ENCODE measurements around the gene SFXN3. TPM values are rescaled to one million over a fixed set of nuclear protein-coding genes. Genes with fewer than 3 reads are reported as not detected.

Gene SFXN3
- polyA plus RNA-seq, 1 donor from 2014 or later, result 7.4 TPM

- Mint-ChIP-seq H3K36me3 (no peaks in the 10 kb centered on the region), H3K9me3 (no peaks in the 10 kb centered on the region), H3K27me3 (no peaks in the 10 kb centered on the region), H3K4me3 (no peak overlapping the region), H3K27ac (no peak overlapping the region), H3K4me1 (no peaks in the 10 kb centered on the region)
Observed at GRCh38 chr10:101006593-101007098, 24.4 kb upstream of the SFXN3 start.

- Mint-ChIP-seq H3K9me3 (no peaks in the 10 kb centered on the region), H3K4me1 (no peaks in the 10 kb centered on the region), H3K36me3 (no peaks in the 10 kb centered on the region), H3K4me3 (no peak overlapping the region), H3K27me3 (no peaks in the 10 kb centered on the region), H3K27ac (no peak overlapping the region)
Observed at GRCh38 chr10:101007099-101007711, 23.8 kb upstream of the SFXN3 start.

- Mint-ChIP-seq H3K36me3 (no peaks in the 10 kb centered on the region), H3K4me1 (peaks cover 0 to 5% (median 3%) of the 10 kb centered on the region in 3 donors), H3K27ac (no peak overlapping the region), H3K27me3 (peaks cover under 1% of the 10 kb centered on the region), H3K4me3 (no peak overlapping the region), H3K9me3 (no peaks in the 10 kb centered on the region)
Observed at GRCh38 chr10:101007915-101008822, 22.9 kb upstream of the SFXN3 start.

GRCh38 chr10:101008823-101009423 lies 22.1 kb upstream of the SFXN3 start:
- no peak overlapping the region for H3K4me3 Mint-ChIP-seq
- peaks cover 0 to 7% (median 4%) of the 10 kb centered on the region in 3 donors for H3K4me1 Mint-ChIP-seq
- peaks cover 3% of the 10 kb centered on the region for H3K27me3 Mint-ChIP-seq
- no peaks in the 10 kb centered on the region for H3K36me3 Mint-ChIP-seq
- H3K27ac Mint-ChIP-seq, result peak overlapping the region in 1 of 3 donors; percentile 77
- H3K9me3 Mint-ChIP-seq, result no peaks in the 10 kb centered on the region

GRCh38 chr10:101010329-101010728 lies 20.7 kb upstream of the SFXN3 start:
- H3K4me3 Mint-ChIP-seq, result no peak overlapping the region
- peaks cover 6% of the 10 kb centered on the region for H3K27me3 Mint-ChIP-seq
- peaks cover 0 to 10% (median 6%) of the 10 kb centered on the region in 3 donors for H3K4me1 Mint-ChIP-seq
- no peaks in the 10 kb centered on the region for H3K36me3 Mint-ChIP-seq
- H3K27ac Mint-ChIP-seq, result no peak overlapping the region
- no peaks in the 10 kb centered on the region for H3K9me3 Mint-ChIP-seq

GRCh38 chr10:101011517-101012423 lies 19.3 kb upstream of the SFXN3 start:
- H3K27me3 Mint-ChIP-seq, result peaks cover 13% of the 10 kb centered on the region
- no peaks in the 10 kb centered on the region for H3K36me3 Mint-ChIP-seq
- peaks cover 0 to 10% (median 6%) of the 10 kb centered on the region in 3 donors for H3K4me1 Mint-ChIP-seq
- no peak overlapping the region for H3K27ac Mint-ChIP-seq
- H3K9me3 Mint-ChIP-seq, result no peaks in the 10 kb centered on the region
- no peak overlapping the region for H3K4me3 Mint-ChIP-seq

GRCh38 chr10:101012525-101013364 lies 18.3 kb upstream of the SFXN3 start:
- H3K36me3 Mint-ChIP-seq, result no peaks in the 10 kb centered on the region
- H3K4me1 Mint-ChIP-seq, result peaks cover 0 to 10% (median 6%) of the 10 kb centered on the region in 3 donors
- H3K27ac Mint-ChIP-seq, result peak overlapping the region in 1 of 3 donors; percentile 90
- H3K4me3 Mint-ChIP-seq, result no peak overlapping the region
- no peaks in the 10 kb centered on the region for H3K9me3 Mint-ChIP-seq
- peaks cover 21% of the 10 kb centered on the region for H3K27me3 Mint-ChIP-seq

- Mint-ChIP-seq H3K36me3 (no peaks in the 10 kb centered on the region), H3K9me3 (no peaks in the 10 kb centered on the region), H3K4me3 (no peak overlapping the region), H3K27ac (peak overlapping the region in 1 of 3 donors; percentile 90), H3K4me1 (peaks cover 3 to 12% (median 8%) of the 10 kb centered on the region in 3 donors), H3K27me3 (peaks cover 26% of the 10 kb centered on the region)
Observed at GRCh38 chr10:101013365-101013825, 17.6 kb upstream of the SFXN3 start.

GRCh38 chr10:101014230-101014884 lies 16.7 kb upstream of the SFXN3 start:
- peaks cover 6 to 15% (median 10%) of the 10 kb centered on the region in 3 donors for H3K4me1 Mint-ChIP-seq
- H3K27me3 Mint-ChIP-seq, result peaks cover 29% of the 10 kb centered on the region
- H3K36me3 Mint-ChIP-seq, result no peaks in the 10 kb centered on the region
- no peak overlapping the region for H3K27ac Mint-ChIP-seq
- H3K4me3 Mint-ChIP-seq, result no peak overlapping the region
- H3K9me3 Mint-ChIP-seq, result no peaks in the 10 kb centered on the region

GRCh38 chr10:101014966-101015581 lies 16.0 kb upstream of the SFXN3 start:
- no peak overlapping the region for H3K27ac Mint-ChIP-seq
- no peaks in the 10 kb centered on the region for H3K36me3 Mint-ChIP-seq
- H3K4me1 Mint-ChIP-seq, result peaks cover 6 to 16% (median 10%) of the 10 kb centered on the region in 3 donors
- H3K27me3 Mint-ChIP-seq, result peaks cover 30% of the 10 kb centered on the region
- no peaks in the 10 kb centered on the region for H3K9me3 Mint-ChIP-seq
- H3K4me3 Mint-ChIP-seq, result no peak overlapping the region

GRCh38 chr10:101015582-101015973 lies 15.5 kb upstream of the SFXN3 start:
- H3K4me3 Mint-ChIP-seq, result no peak overlapping the region
- H3K27ac Mint-ChIP-seq, result no peak overlapping the region
- H3K27me3 Mint-ChIP-seq, result peaks cover 30% of the 10 kb centered on the region
- no peaks in the 10 kb centered on the region for H3K9me3 Mint-ChIP-seq
- peaks cover 6 to 16% (median 10%) of the 10 kb centered on the region in 3 donors for H3K4me1 Mint-ChIP-seq
- H3K36me3 Mint-ChIP-seq, result no peaks in the 10 kb centered on the region

GRCh38 chr10:101016814-101017213 lies 14.2 kb upstream of the SFXN3 start:
- Mint-ChIP-seq H3K36me3 (no peaks in the 10 kb centered on the region), H3K27me3 (peaks cover 32% of the 10 kb centered on the region), H3K27ac (no peak overlapping the region), H3K9me3 (no peaks in the 10 kb centered on the region), H3K4me3 (no peak overlapping the region), H3K4me1 (peaks cover 6 to 16% (median 10%) of the 10 kb centered on the region in 3 donors)

Measured in IgD-negative memory B cell (primary cell).